HepG2 (cell line): Measurements from ENCODE around the gene VSIG10L. TPM values are rescaled to one million over a fixed set of nuclear protein-coding genes. Genes with fewer than 3 reads are reported as not detected.

ENCODE experiments used
- ATAC-seq: fragments of 200-7000 bp; cut with Tn5 transposase; 3 replicates; pipeline ENCODE4 v1.9.1; 2020; ENCODE audit warnings: mild to moderate bottlenecking, moderate library complexity
- BruUV-seq: library from RNA; stranded (reverse); fragments of 400-500 nt; replicated peaks from 2 replicates; lab custom pipeline; 2021; lab: Mats Ljungman, UMichigan
- CTCF ChIA-PET: fragments of 300-600 bp; formaldehyde crosslinking; extraction: SDS; loops from one replicate; lab custom pipeline; 2021; ENCODE audit warnings: low total read pairs, inconsistent platforms, low intra/inter-chr PET ratio; lab: Yijun Ruan, JAX
- POLR2A ChIA-PET: fragments of 350-600 bp; sonication (Branson Sonifier 250); formaldehyde crosslinking; loops from one replicate; lab custom pipeline; 2020; ENCODE audit warnings: antibody characterized with exemption, inconsistent platforms; lab: Yijun Ruan, JAX
- DNase-seq: peaks from one replicate; pipeline ENCODE4 v3.0.0-alpha.2; 2015; ENCODE audit warnings: low spot score
- FAIRE-seq: peaks from 3 replicates; lab custom pipeline; 2011; peaks lifted over from hg19 to GRCh38; lab: Jason Lieb, UNC
- H2AFZ ChIP-seq: one replicate; pipeline ENCODE4 v1.6.1; 2011; ENCODE audit warnings: low read length, inconsistent platforms
- H3K27ac ChIP-seq: fragments of 300-600 bp; 3 replicates; pipeline ENCODE4 v1.8.0; 2011; ENCODE audit warnings: mixed run types, mild to moderate bottlenecking, mixed read lengths, low read length, inconsistent platforms; ENCODE audit not compliant: insufficient read depth; ENCODE audit errors: extremely low read length
- H3K27me3 ChIP-seq, 2 experiments: fragments of 200-600 bp in 1 of 2; 2 replicates in 1 of 2; 3 replicates in 1 of 2; pipeline versions ENCODE4 v1.6.0 to v1.8.0; 2011; ENCODE audit warnings: low read length in 2 of 2, mild to moderate bottlenecking in 2 of 2, moderate library complexity in 2 of 2, inconsistent platforms in 1 of 2; ENCODE audit not compliant: insufficient read depth in 2 of 2, control insufficient read depth in 1 of 2
- H3K36me3 ChIP-seq, 2 experiments: fragments of 200-600 bp in 1 of 2; replicated peaks in 1 of 2; 2 replicates in 1 of 2; 3 replicates in 1 of 2; pipeline versions ENCODE4 v1.5.1 to v1.8.0; 2011; ENCODE audit warnings: low read length in 2 of 2, inconsistent platforms in 1 of 2; ENCODE audit not compliant: insufficient read depth in 2 of 2, control insufficient read depth in 1 of 2
- H3K4me1 ChIP-seq: 2 replicates; pipeline ENCODE4 v1.5.1; 2012; ENCODE audit warnings: low read length, inconsistent platforms; ENCODE audit not compliant: insufficient read depth
- H3K4me2 ChIP-seq: 2 replicates; pipeline ENCODE4 v1.6.0; 2011; ENCODE audit warnings: low read depth, low read length, inconsistent platforms
- H3K4me3 ChIP-seq, 3 experiments: fragments of 200-600 bp in 1 of 3; sonication (generic), shearing (Covaris generic) in 1 of 3; replicated peaks in 1 of 3; 2 replicates each; pipeline ENCODE4 v1.5.1; 2011 to 2016; ENCODE audit warnings: low read length in 3 of 3, inconsistent platforms in 2 of 3, low read depth in 2 of 3, mild to moderate bottlenecking in 2 of 3, control low read depth in 1 of 3, mixed read lengths in 1 of 3; ENCODE audit not compliant: insufficient read depth in 1 of 3
- H3K79me2 ChIP-seq: one replicate; pipeline ENCODE4 v1.6.1; 2011; ENCODE audit warnings: low read length, inconsistent platforms; ENCODE audit not compliant: insufficient read depth
- H3K9ac ChIP-seq: 2 replicates; pipeline ENCODE4 v1.6.0; 2011; ENCODE audit warnings: mild to moderate bottlenecking, low read depth, low read length, inconsistent platforms; ENCODE audit not compliant: insufficient read depth
- H3K9me3 ChIP-seq: 2 replicates; pipeline ENCODE4 v1.5.1; 2012; ENCODE audit warnings: mild to moderate bottlenecking, low read length
- H4K20me1 ChIP-seq: 2 replicates; pipeline ENCODE4 v1.6.0; 2011; ENCODE audit warnings: inconsistent platforms, mild to moderate bottlenecking, low read length, moderate library complexity; ENCODE audit not compliant: insufficient read depth
- CEBPB ChIP-seq: IDR thresholded peaks from 2 replicates; pipeline ENCODE4 v1.6.1; 2011; ENCODE audit warnings: low read depth, low read length, improper control_type of control experiment, borderline replicate concordance
- ERF ChIP-seq: IDR thresholded peaks from 2 replicates; pipeline ENCODE4 v1.6.1; 2018; ENCODE audit warnings: missing biosample characterization, missing genetic modification reagents
- HMG20B ChIP-seq: conservative IDR thresholded peaks from 2 replicates; pipeline ENCODE4 v1.6.1; 2016; ENCODE audit warnings: missing genetic modification reagents, missing compliant biosample characterization
- NCOA2 ChIP-seq: sonication (generic); formaldehyde crosslinking; IDR thresholded peaks from 2 replicates; pipeline ENCODE4 v1.8.0; 2022; ENCODE audit warnings: inconsistent platforms
- POLR2A ChIP-seq, 2 experiments: IDR thresholded peaks; 2 replicates each; pipeline ENCODE4 v1.6.1; 2011; ENCODE audit warnings: low read depth in 2 of 2, low read length in 2 of 2, mild to moderate bottlenecking in 1 of 2, moderate library complexity in 1 of 2; ENCODE audit not compliant: insufficient read depth in 1 of 2
- SIX4 ChIP-seq: sonication (generic); formaldehyde crosslinking; IDR thresholded peaks from 2 replicates; pipeline ENCODE4 v1.4.0; 2020; ENCODE audit warnings: missing genetic modification reagents
- SP4 ChIP-seq: sonication (generic); formaldehyde crosslinking; IDR thresholded peaks from 2 replicates; pipeline ENCODE4 v1.8.1; 2023; ENCODE audit warnings: mild to moderate bottlenecking, missing genetic modification reagents
- TRIM24 ChIP-seq: sonication (generic); formaldehyde crosslinking; IDR thresholded peaks from 2 replicates; pipeline ENCODE4 v1.8.0; 2022; ENCODE audit warnings: mild to moderate bottlenecking, missing genetic modification reagents
- ZNF761 ChIP-seq: sonication (generic); formaldehyde crosslinking; conservative IDR thresholded peaks from 2 replicates; pipeline ENCODE4 v1.4.0; 2020; ENCODE audit warnings: mild to moderate bottlenecking, missing genetic modification reagents
- WGBS: methylation state at CpG from one replicate; pipeline ENCODE4 v1.1.6; 2017; ENCODE audit warnings: low lambda C conversion rate; 5-methylcytosine and 5-hydroxymethylcytosine counted together
- in situ Hi-C: cut with HindIII; loops from 2 replicates; pipeline ENCODE4 v1.10.0; 2017; ENCODE audit warnings: low pct_unique_long_range_greater_than_20kb; ENCODE audit not compliant: extremely low pct_ligation_motif_present
- intact Hi-C: fragments of 100-400 bp; cut with micrococcal nuclease; formaldehyde crosslinking; loops from one replicate; pipeline ENCODE4 v1.10.0; 2022; ENCODE audit not compliant: unreplicated experiment
- polyA plus RNA-seq, 8 experiments: library from polyadenylated mRNA; depleted of rRNA in 3 of 8; stranded (reverse) in 7 of 8; unstranded in 1 of 8; fragments of >200 nt; fragmentation: Illumina TruSeq in 4 of 8; extraction: Trizol in 4 of 8; gene quantifications; 2 replicates each; pipeline versions ENCODE4 v1.2.1 to v1.2.3, GENCODE V29; 2011 to 2016; ENCODE audit warnings: low read depth in 4 of 8, missing spikeins in 1 of 8, mixed read lengths in 1 of 8; ENCODE audit not compliant: insufficient read depth in 1 of 8
- total RNA-seq, 5 experiments: library from RNA; depleted of rRNA; stranded (reverse); fragments of >200 nt; fragmentation: Illumina TruSeq; extraction: Trizol; gene quantifications; 2 replicates each; pipeline ENCODE4 v1.2.3, GENCODE V29; 2016; ENCODE audit warnings: low read depth in 1 of 5
- TF ChIP-seq, protein P1 (sequence below): IDR thresholded peaks from 2 replicates; pipeline ENCODE4 v1.4.0; 2020; ENCODE audit warnings: mild to moderate bottlenecking, missing genetic modification reagents
- TF ChIP-seq, protein P2 (sequence below), 2 experiments: sonication (generic) in 1 of 2; formaldehyde crosslinking in 1 of 2; IDR thresholded peaks; 2 replicates each; pipeline versions ENCODE4 v1.5.1 to v1.6.1; 2011 to 2020; ENCODE audit warnings: borderline replicate concordance in 1 of 2, low read depth in 1 of 2, low read length in 1 of 2, mild to moderate bottlenecking in 1 of 2, missing genetic modification reagents in 1 of 2, moderate library complexity in 1 of 2
- TF ChIP-seq, protein P3 (sequence below), 2 experiments: sonication (generic) in 1 of 2; formaldehyde crosslinking in 1 of 2; IDR thresholded peaks; 2 replicates each; pipeline versions ENCODE4 v1.4.0 to v1.6.1; 2018 to 2020; ENCODE audit warnings: missing genetic modification reagents in 2 of 2, borderline replicate concordance in 1 of 2, low read depth in 1 of 2, mild to moderate bottlenecking in 1 of 2, missing biosample characterization in 1 of 2
- TF ChIP-seq, protein P4 (sequence below): IDR thresholded peaks from 2 replicates; pipeline ENCODE4 v1.6.1; 2016; ENCODE audit warnings: missing genetic modification reagents, missing compliant biosample characterization

VSIG10L gene
- total and polyA plus RNA-seq, 2 of the 13 experiments (the other 11 are each of a cell fraction or from before 2014, with no cell fraction given), result 2.7 to 8.5 TPM

DNA sequence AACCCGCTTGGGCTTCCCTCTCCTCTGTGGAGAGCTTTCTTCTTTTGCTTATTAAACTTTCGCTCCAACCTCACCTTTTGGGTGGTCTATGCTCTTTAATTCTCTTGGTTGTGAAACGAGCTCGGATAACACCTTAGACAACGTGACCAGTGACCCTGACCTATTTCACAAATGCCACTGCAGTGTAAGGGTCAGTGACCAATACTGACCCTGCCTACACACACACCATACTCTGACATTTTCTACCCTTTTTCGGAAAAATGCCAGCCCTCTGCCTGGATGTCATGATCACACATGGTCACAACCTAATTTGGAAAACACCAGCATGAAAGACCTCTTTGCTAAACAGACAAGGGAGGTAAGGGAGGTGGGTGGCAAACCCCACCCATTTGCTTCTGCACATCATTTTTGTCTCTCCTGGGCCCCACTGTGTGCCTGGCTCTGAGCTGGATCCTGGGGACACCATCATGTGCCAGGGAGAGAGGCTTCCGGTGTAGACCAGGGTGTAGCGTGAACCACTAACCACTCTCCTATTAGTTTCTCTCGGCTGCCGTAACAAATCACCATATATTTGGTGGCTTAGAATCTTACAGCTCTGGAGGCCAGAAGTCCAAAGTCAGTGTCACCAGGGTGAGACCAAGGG is 14.3 kb upstream of the VSIG10L start:
- Histone ChIP-seq H2AFZ (no peak overlapping the region), H3K9me3 (no peaks in the 10 kb centered on the region), H3K4me3 (peak overlapping the region in 1 of 3 experiments; percentile 13; a peak in 1 of 6 replicates), H3K79me2 (peaks cover 47% of the 10 kb centered on the region), H3K36me3 (peaks cover 8 to 10% of the 10 kb centered on the region in 2 experiments; a peak in 4 of 5 replicates), H3K4me1 (peaks cover 86% of the 10 kb centered on the region), H4K20me1 (no peaks in the 10 kb centered on the region), H3K27me3 (no peaks in the 10 kb centered on the region; a peak in 1 of 5 replicates), H3K4me2 (peak overlapping the region; percentile 56), H3K9ac (peak overlapping the region; percentile 65), H3K27ac (peak overlapping the region; percentile 90)
- DNase-seq (peak; percentile 80), ATAC-seq (peak; percentile 8; the same call in 2 of the 3 replicates), FAIRE-seq (peak; percentile 86)
- intact Hi-C loops (no loop called here), in situ Hi-C loops (no loop called here)
- POLR2A ChIA-PET, result interaction anchor here (1.0 to 4.7 kb wide), 7 partner anchors 8 to 43 kb away, joined by 3 to 309 read pairs (median 5); partner anchors contain the start of gene ETFB
- CTCF ChIA-PET, result no interaction called here
- no TSS peak for BruUV-seq
- 20% methylated on average over 6 of the region's 10 CpGs for WGBS
- 0 out of 2 replicates have a peak, but pooled peaks have one; percentile 42 for TF ChIP-seq ZNF761 (CRISPR knock-in tag)
- peak; percentile 77 for TF ChIP-seq ERF (CRISPR knock-in tag)
- TF ChIP-seq, protein P1, sequence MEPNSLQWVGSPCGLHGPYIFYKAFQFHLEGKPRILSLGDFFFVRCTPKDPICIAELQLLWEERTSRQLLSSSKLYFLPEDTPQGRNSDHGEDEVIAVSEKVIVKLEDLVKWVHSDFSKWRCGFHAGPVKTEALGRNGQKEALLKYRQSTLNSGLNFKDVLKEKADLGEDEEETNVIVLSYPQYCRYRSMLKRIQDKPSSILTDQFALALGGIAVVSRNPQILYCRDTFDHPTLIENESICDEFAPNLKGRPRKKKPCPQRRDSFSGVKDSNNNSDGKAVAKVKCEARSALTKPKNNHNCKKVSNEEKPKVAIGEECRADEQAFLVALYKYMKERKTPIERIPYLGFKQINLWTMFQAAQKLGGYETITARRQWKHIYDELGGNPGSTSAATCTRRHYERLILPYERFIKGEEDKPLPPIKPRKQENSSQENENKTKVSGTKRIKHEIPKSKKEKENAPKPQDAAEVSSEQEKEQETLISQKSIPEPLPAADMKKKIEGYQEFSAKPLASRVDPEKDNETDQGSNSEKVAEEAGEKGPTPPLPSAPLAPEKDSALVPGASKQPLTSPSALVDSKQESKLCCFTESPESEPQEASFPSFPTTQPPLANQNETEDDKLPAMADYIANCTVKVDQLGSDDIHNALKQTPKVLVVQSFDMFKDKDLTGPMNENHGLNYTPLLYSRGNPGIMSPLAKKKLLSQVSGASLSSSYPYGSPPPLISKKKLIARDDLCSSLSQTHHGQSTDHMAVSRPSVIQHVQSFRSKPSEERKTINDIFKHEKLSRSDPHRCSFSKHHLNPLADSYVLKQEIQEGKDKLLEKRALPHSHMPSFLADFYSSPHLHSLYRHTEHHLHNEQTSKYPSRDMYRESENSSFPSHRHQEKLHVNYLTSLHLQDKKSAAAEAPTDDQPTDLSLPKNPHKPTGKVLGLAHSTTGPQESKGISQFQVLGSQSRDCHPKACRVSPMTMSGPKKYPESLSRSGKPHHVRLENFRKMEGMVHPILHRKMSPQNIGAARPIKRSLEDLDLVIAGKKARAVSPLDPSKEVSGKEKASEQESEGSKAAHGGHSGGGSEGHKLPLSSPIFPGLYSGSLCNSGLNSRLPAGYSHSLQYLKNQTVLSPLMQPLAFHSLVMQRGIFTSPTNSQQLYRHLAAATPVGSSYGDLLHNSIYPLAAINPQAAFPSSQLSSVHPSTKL, result peak; percentile 91
- no peak for TF ChIP-seq SP4 (CRISPR knock-in tag)
- peak; percentile 92 for TF ChIP-seq SIX4 (CRISPR knock-in tag)
- TF ChIP-seq, protein P2, sequence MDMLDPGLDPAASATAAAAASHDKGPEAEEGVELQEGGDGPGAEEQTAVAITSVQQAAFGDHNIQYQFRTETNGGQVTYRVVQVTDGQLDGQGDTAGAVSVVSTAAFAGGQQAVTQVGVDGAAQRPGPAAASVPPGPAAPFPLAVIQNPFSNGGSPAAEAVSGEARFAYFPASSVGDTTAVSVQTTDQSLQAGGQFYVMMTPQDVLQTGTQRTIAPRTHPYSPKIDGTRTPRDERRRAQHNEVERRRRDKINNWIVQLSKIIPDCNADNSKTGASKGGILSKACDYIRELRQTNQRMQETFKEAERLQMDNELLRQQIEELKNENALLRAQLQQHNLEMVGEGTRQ (IDR thresholded peaks at IDR 0.05; ENCODE audit: low read depth, low read length), result no peak
- TF ChIP-seq, protein P2 (CRISPR knock-in tag; IDR thresholded peaks at IDR 0.05; ENCODE audit: borderline replicate concordance), result peak; percentile 47; the same call in 1 of the 2 replicates
- peak; percentile 42; the same call in 1 of the 2 replicates for TF ChIP-seq HMG20B (CRISPR knock-in tag)
- TF ChIP-seq, protein P3, sequence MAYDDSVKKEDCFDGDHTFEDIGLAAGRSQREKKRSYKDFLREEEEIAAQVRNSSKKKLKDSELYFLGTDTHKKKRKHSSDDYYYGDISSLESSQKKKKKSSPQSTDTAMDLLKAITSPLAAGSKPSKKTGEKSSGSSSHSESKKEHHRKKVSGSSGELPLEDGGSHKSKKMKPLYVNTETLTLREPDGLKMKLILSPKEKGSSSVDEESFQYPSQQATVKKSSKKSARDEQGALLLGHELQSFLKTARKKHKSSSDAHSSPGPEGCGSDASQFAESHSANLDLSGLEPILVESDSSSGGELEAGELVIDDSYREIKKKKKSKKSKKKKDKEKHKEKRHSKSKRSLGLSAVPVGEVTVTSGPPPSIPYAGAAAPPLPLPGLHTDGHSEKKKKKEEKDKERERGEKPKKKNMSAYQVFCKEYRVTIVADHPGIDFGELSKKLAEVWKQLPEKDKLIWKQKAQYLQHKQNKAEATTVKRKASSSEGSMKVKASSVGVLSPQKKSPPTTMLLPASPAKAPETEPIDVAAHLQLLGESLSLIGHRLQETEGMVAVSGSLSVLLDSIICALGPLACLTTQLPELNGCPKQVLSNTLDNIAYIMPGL (CRISPR knock-in tag; IDR thresholded peaks at IDR 0.05; ENCODE audit: borderline replicate concordance in 1 of 2, low read depth in 1 of 2), result 0 out of 4 replicates have a peak, but pooled peaks of 1 of the 2 experiments have one; percentile 33
- TF ChIP-seq TRIM24 (CRISPR knock-in tag), result peak; percentile 69; the same call in 1 of the 2 replicates
- peak; percentile 89 for TF ChIP-seq NCOA2 (CRISPR knock-in tag)
- TF ChIP-seq, protein P4, sequence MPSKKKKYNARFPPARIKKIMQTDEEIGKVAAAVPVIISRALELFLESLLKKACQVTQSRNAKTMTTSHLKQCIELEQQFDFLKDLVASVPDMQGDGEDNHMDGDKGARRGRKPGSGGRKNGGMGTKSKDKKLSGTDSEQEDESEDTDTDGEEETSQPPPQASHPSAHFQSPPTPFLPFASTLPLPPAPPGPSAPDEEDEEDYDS (CRISPR knock-in tag), result peak; percentile 47; the same call in 1 of the 2 replicates
- no peak; a peak in 1 of 4 replicates for TF ChIP-seq POLR2A (IDR thresholded peaks at IDR 0.05; ENCODE audit: insufficient read depth in 1 of 2, low read depth in 2 of 2, low read length in 2 of 2)
- TF ChIP-seq CEBPB, result peak; percentile 86
